ENCODE results near the gene SPIRE1. TPM values are rescaled to one million over a fixed set of nuclear protein-coding genes. Genes with fewer than 3 reads are reported as not detected.

Gene SPIRE1
- total RNA-seq, 2 experiments from 2014 or later: 0.19 to 2.4 TPM

- CTCF ChIA-PET (ENCODE audit: unreplicated experiment): no interaction called here
These were observed 231.0 kb downstream of the SPIRE1 start for GRCh38 chr18:12426924-12427323.

DNA sequence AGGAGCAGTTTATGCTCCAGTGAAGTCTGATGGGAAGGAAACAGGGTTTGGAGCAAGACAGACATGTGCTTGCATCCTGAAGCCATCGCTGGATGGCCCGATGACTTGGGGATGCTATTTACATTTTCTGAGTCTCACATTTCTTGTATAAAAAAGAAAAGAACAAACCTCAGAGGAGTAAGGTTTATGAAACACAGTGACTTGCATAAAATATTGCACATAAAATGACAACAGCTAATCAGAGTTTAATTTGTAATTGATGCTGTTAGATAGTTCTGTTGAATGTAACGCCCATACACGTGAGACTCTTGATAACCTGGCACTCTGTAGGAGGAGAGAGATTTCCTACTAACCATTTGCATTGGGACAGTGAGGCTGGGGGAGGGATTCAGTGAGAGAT is 233.7 kb downstream of the SPIRE1 start:
- Histone ChIP-seq H3K79me2 (ENCODE audit: insufficient read depth, low read depth, low read length) (no peaks in the 10 kb centered on the region), H4K20me1 (ENCODE audit: insufficient read depth, low read length) (no peaks in the 10 kb centered on the region), H3K36me3 (ENCODE audit: insufficient read depth, low read length) (peaks cover 23% of the 10 kb centered on the region; the same call in 1 of the 2 replicates), H3K27ac (ENCODE audit: low read depth, low read length, poor library complexity, severe bottlenecking) (no peak overlapping the region), H3K4me1 (ENCODE audit: insufficient read depth, low read length, poor library complexity, severe bottlenecking) (peaks cover 23% of the 10 kb centered on the region), H3K9me2 (ENCODE audit: insufficient read depth, low read length) (no peaks in the 10 kb centered on the region), H3K9me3 (ENCODE audit: low read length) (no peaks in the 10 kb centered on the region), H3K4me3 (ENCODE audit: low read depth, low read length, poor library complexity, severe bottlenecking) (no peak overlapping the region), H2AFZ (ENCODE audit: low read length) (no peak overlapping the region), H3K4me2 (ENCODE audit: low read length) (no peak overlapping the region)
- CTCF ChIA-PET (ENCODE audit: unreplicated experiment): no interaction called here
- intact Hi-C loops (cut with micrococcal nuclease; ENCODE audit: unreplicated experiment): no loop called here
- TF ChIP-seq, protein P1, sequence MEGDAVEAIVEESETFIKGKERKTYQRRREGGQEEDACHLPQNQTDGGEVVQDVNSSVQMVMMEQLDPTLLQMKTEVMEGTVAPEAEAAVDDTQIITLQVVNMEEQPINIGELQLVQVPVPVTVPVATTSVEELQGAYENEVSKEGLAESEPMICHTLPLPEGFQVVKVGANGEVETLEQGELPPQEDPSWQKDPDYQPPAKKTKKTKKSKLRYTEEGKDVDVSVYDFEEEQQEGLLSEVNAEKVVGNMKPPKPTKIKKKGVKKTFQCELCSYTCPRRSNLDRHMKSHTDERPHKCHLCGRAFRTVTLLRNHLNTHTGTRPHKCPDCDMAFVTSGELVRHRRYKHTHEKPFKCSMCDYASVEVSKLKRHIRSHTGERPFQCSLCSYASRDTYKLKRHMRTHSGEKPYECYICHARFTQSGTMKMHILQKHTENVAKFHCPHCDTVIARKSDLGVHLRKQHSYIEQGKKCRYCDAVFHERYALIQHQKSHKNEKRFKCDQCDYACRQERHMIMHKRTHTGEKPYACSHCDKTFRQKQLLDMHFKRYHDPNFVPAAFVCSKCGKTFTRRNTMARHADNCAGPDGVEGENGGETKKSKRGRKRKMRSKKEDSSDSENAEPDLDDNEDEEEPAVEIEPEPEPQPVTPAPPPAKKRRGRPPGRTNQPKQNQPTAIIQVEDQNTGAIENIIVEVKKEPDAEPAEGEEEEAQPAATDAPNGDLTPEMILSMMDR (conservative IDR thresholded peaks at IDR 0.05; ENCODE audit: low read length): no peak
- TF ChIP-seq EZH2phosphoT487 (IDR thresholded peaks at IDR 0.05; ENCODE audit: borderline replicate concordance, low read depth, low read length): no peak
- POLR2A ChIA-PET: interaction anchor here (0.8 to 1.5 kb wide), 3 partner anchors 17 to 1679 kb away, joined by 3 to 4 read pairs (median 3); partner anchors contain the start of gene PRELID3A
- BruUV-seq (replicated peaks): no TSS peak
- DNase-seq (ENCODE audit: low spot score): no peak

More at GRCh38 chr18:12426924-12427323, 231.0 kb downstream of the SPIRE1 start:
- H3K9me2 ChIP-seq (ENCODE audit: insufficient read depth, low read length): no peaks in the 10 kb centered on the region
- POLR2A ChIA-PET: no interaction called here
- intact Hi-C loops (cut with micrococcal nuclease; ENCODE audit: unreplicated experiment): no loop called here
- H3K27ac ChIP-seq (ENCODE audit: low read depth, low read length, poor library complexity, severe bottlenecking): no peak overlapping the region
- DNase-seq (ENCODE audit: low spot score): no peak
- no peak overlapping the region for H3K4me2 ChIP-seq (ENCODE audit: low read length)
- H3K4me3 ChIP-seq (ENCODE audit: low read depth, low read length, poor library complexity, severe bottlenecking): no peak overlapping the region
- no peak overlapping the region for H2AFZ ChIP-seq (ENCODE audit: low read length)
- H3K4me1 ChIP-seq (ENCODE audit: insufficient read depth, low read length, poor library complexity, severe bottlenecking): peaks cover 9% of the 10 kb centered on the region
- no peaks in the 10 kb centered on the region for H4K20me1 ChIP-seq (ENCODE audit: insufficient read depth, low read length)
- H3K9me3 ChIP-seq (ENCODE audit: low read length): no peaks in the 10 kb centered on the region
- TF ChIP-seq, protein P1 (conservative IDR thresholded peaks at IDR 0.05; ENCODE audit: low read length): no peak
- no peak for TF ChIP-seq EZH2phosphoT487 (IDR thresholded peaks at IDR 0.05; ENCODE audit: borderline replicate concordance, low read depth, low read length)
- H3K79me2 ChIP-seq (ENCODE audit: insufficient read depth, low read depth, low read length): no peaks in the 10 kb centered on the region
- no TSS peak for BruUV-seq (replicated peaks)
- H3K36me3 ChIP-seq (ENCODE audit: insufficient read depth, low read length): peaks cover 30% of the 10 kb centered on the region

GRCh38 chr18:12423820-12424219 is 234.1 kb downstream of the SPIRE1 start:
- TF ChIP-seq EZH2phosphoT487 (IDR thresholded peaks at IDR 0.05; ENCODE audit: borderline replicate concordance, low read depth, low read length): no peak
- TF ChIP-seq, protein P1 (conservative IDR thresholded peaks at IDR 0.05; ENCODE audit: low read length): no peak
- ChIA-PET CTCF (ENCODE audit: unreplicated experiment) (no interaction called here), POLR2A (interaction anchor here (0.8 to 1.5 kb wide), 2 partner anchors 15 to 1679 kb away, joined by 4 read pairs; no protein-coding TSS in a partner anchor)
- H3K79me2 ChIP-seq (ENCODE audit: insufficient read depth, low read depth, low read length): no peaks in the 10 kb centered on the region
- no peak overlapping the region for H3K4me2 ChIP-seq (ENCODE audit: low read length)
- no peak for DNase-seq (ENCODE audit: low spot score)
- peaks cover 23% of the 10 kb centered on the region for H3K4me1 ChIP-seq (ENCODE audit: insufficient read depth, low read length, poor library complexity, severe bottlenecking)
- intact Hi-C loops (cut with micrococcal nuclease; ENCODE audit: unreplicated experiment): no loop called here
- peaks cover 18% of the 10 kb centered on the region; the same call in 1 of the 2 replicates for H3K36me3 ChIP-seq (ENCODE audit: insufficient read depth, low read length)
- no peaks in the 10 kb centered on the region for H4K20me1 ChIP-seq (ENCODE audit: insufficient read depth, low read length)
- H3K9me2 ChIP-seq (ENCODE audit: insufficient read depth, low read length): no peaks in the 10 kb centered on the region
- no peak overlapping the region for H3K4me3 ChIP-seq (ENCODE audit: low read depth, low read length, poor library complexity, severe bottlenecking)
- no peak overlapping the region for H2AFZ ChIP-seq (ENCODE audit: low read length)
- no peaks in the 10 kb centered on the region for H3K9me3 ChIP-seq (ENCODE audit: low read length)
- no peak overlapping the region for H3K27ac ChIP-seq (ENCODE audit: low read depth, low read length, poor library complexity, severe bottlenecking)
- BruUV-seq (replicated peaks): no TSS peak
